A673 (cell line): ENCODE results near the gene DTNA. TPM values are rescaled to one million over a fixed set of nuclear protein-coding genes. Genes with fewer than 3 reads are reported as not detected.

Experiments used
- BruUV-seq: library from RNA; stranded (reverse); fragments of 400-500 nt; replicated peaks from 2 replicates; lab custom pipeline; 2021; lab: Mats Ljungman, UMichigan
- CTCF ChIA-PET: fragments of 300-600 bp; sonication (Branson Sonifier 250); formaldehyde crosslinking; loops from one replicate; lab custom pipeline; 2022; ENCODE audit warnings: antibody characterized with exemption; lab: Charles Lee
- POLR2A ChIA-PET: fragments of 300-600 bp; sonication (Branson Sonifier 250); formaldehyde crosslinking; loops from one replicate; lab custom pipeline; 2022; ENCODE audit warnings: antibody characterized with exemption; ENCODE audit not compliant: low non-redundant PET; lab: Charles Lee
- DNase-seq: peaks from one replicate; pipeline ENCODE4 v3.0.0-alpha.2; 2015; ENCODE audit warnings: low spot score
- H3K27ac ChIP-seq: fragments of 200-600 bp; sonication (generic); 2 replicates; pipeline ENCODE4 v1.5.1; 2016; ENCODE audit warnings: mixed run types, low read depth, mild to moderate bottlenecking, mixed read lengths, antibody characterized with exemption, low read length; ENCODE audit not compliant: poor library complexity, severe bottlenecking
- H3K27me3 ChIP-seq: fragments of 200-600 bp; sonication (generic); replicated peaks from 2 replicates; pipeline ENCODE4 v1.6.1; 2017; ENCODE audit warnings: mixed run types, low read depth, mild to moderate bottlenecking, mixed read lengths, antibody characterized with exemption, low read length; ENCODE audit not compliant: insufficient read depth, poor library complexity
- H3K36me3 ChIP-seq: fragments of 200-600 bp; sonication (generic); 2 replicates; pipeline ENCODE4 v1.6.1; 2016; ENCODE audit warnings: mixed run types, mild to moderate bottlenecking, mixed read lengths, antibody characterized with exemption, low read length; ENCODE audit not compliant: insufficient read depth, poor library complexity, severe bottlenecking
- H3K4me1 ChIP-seq: fragments of 200-600 bp; sonication (generic); 2 replicates; pipeline ENCODE4 v1.6.1; 2017; ENCODE audit warnings: mixed run types, mild to moderate bottlenecking, mixed read lengths, antibody characterized with exemption, low read length; ENCODE audit not compliant: insufficient read depth, poor library complexity, severe bottlenecking
- H3K4me3 ChIP-seq: fragments of 200-600 bp; sonication (generic); 2 replicates; pipeline ENCODE4 v1.5.1; 2016; ENCODE audit warnings: low read depth, mixed run types, mild to moderate bottlenecking, mixed read lengths, low read length; ENCODE audit not compliant: poor library complexity, severe bottlenecking
- H3K9me3 ChIP-seq: fragments of 200-600 bp; sonication (generic); 2 replicates; pipeline ENCODE4 v1.6.1; 2016; ENCODE audit warnings: mixed run types, low read depth, mild to moderate bottlenecking, mixed read lengths, antibody characterized with exemption, low read length; ENCODE audit not compliant: poor library complexity, severe bottlenecking
- EZH2 ChIP-seq: fragments of 200-600 bp; sonication (generic); IDR thresholded peaks from 2 replicates; pipeline ENCODE4 v1.6.1; 2017; ENCODE audit warnings: borderline replicate concordance, low read depth, mild to moderate bottlenecking, mixed read lengths, antibody characterized with exemption, low read length; ENCODE audit not compliant: poor library complexity, severe bottlenecking
- intact Hi-C: fragments of 100-400 bp; cut with micrococcal nuclease; formaldehyde crosslinking; loops from one replicate; pipeline ENCODE4 v1.10.0; 2022; ENCODE audit not compliant: unreplicated experiment
- total RNA-seq: library from RNA; stranded (reverse); gene quantifications from 2 replicates; pipeline ENCODE4 v1.2.3, GENCODE V29; 2021
- TF ChIP-seq, protein P1 (sequence below): fragments of 300-800, 200-600 bp; sonication (generic); conservative IDR thresholded peaks from 2 replicates; pipeline ENCODE4 v1.5.1; 2017; ENCODE audit warnings: low read depth, mild to moderate bottlenecking, antibody characterized with exemption, low read length, moderate library complexity, mixed read lengths

Gene DTNA
- total RNA-seq, 1 experiment from 2014 or later, result 18.6 TPM

GRCh38 chr18:34863702-34864101 is 153.6 kb downstream of the DTNA start:
- DNase-seq, result no peak
- no TSS peak for BruUV-seq
- Histone ChIP-seq H3K27ac (no peak overlapping the region), H3K36me3 (no peaks in the 10 kb centered on the region), H3K4me3 (no peak overlapping the region), H3K9me3 (no peaks in the 10 kb centered on the region), H3K4me1 (no peaks in the 10 kb centered on the region), H3K27me3 (no peaks in the 10 kb centered on the region)
- intact Hi-C loops, result no loop called here
- ChIA-PET POLR2A (no interaction called here), CTCF (no interaction called here)
- TF ChIP-seq EZH2, result no peak
- TF ChIP-seq, protein P1, sequence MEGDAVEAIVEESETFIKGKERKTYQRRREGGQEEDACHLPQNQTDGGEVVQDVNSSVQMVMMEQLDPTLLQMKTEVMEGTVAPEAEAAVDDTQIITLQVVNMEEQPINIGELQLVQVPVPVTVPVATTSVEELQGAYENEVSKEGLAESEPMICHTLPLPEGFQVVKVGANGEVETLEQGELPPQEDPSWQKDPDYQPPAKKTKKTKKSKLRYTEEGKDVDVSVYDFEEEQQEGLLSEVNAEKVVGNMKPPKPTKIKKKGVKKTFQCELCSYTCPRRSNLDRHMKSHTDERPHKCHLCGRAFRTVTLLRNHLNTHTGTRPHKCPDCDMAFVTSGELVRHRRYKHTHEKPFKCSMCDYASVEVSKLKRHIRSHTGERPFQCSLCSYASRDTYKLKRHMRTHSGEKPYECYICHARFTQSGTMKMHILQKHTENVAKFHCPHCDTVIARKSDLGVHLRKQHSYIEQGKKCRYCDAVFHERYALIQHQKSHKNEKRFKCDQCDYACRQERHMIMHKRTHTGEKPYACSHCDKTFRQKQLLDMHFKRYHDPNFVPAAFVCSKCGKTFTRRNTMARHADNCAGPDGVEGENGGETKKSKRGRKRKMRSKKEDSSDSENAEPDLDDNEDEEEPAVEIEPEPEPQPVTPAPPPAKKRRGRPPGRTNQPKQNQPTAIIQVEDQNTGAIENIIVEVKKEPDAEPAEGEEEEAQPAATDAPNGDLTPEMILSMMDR, result no peak

GRCh38 chr18:34864836-34865497 is 154.9 kb downstream of the DTNA start:
- intact Hi-C loops, result no loop called here
- no peak for DNase-seq
- H3K9me3 ChIP-seq, result no peaks in the 10 kb centered on the region
- POLR2A ChIA-PET, result no interaction called here
- no peak overlapping the region for H3K27ac ChIP-seq
- no peaks in the 10 kb centered on the region for H3K27me3 ChIP-seq
- H3K36me3 ChIP-seq, result no peaks in the 10 kb centered on the region
- no peak for TF ChIP-seq EZH2
- TF ChIP-seq, protein P1, result no peak
- no peaks in the 10 kb centered on the region for H3K4me1 ChIP-seq
- no TSS peak for BruUV-seq
- CTCF ChIA-PET, result interaction anchor here (0.7 kb wide), 1 partner anchor 1460 kb away, joined by 4 read pairs; no protein-coding TSS in a partner anchor
- H3K4me3 ChIP-seq, result no peak overlapping the region

- BruUV-seq, result no TSS peak
- Histone ChIP-seq H3K27ac (no peak overlapping the region), H3K4me3 (no peak overlapping the region), H3K4me1 (no peaks in the 10 kb centered on the region), H3K27me3 (no peaks in the 10 kb centered on the region), H3K36me3 (no peaks in the 10 kb centered on the region), H3K9me3 (no peaks in the 10 kb centered on the region)
- intact Hi-C loops, result no loop called here
- no peak for TF ChIP-seq EZH2
- POLR2A ChIA-PET, result no interaction called here
- no peak for DNase-seq
- CTCF ChIA-PET, result interaction anchor here (0.6 to 1.5 kb wide), 4 partner anchors 11 to 277 kb away, joined by 3 read pairs; no protein-coding TSS in a partner anchor
Observed at GRCh38 chr18:34866310-34866709, 156.2 kb downstream of the DTNA start.
